Limb (tissue), 2 donors: ENCODE measurements around the gene MACROD1.

ENCODE experiments used
- DNase-seq, 2 donors: peaks; one replicate each; pipeline ENCODE4 v3.0.0-alpha.2; 2016; ENCODE audit errors: extremely low spot score in 2 of 2

The MACROD1 gene

DNA sequence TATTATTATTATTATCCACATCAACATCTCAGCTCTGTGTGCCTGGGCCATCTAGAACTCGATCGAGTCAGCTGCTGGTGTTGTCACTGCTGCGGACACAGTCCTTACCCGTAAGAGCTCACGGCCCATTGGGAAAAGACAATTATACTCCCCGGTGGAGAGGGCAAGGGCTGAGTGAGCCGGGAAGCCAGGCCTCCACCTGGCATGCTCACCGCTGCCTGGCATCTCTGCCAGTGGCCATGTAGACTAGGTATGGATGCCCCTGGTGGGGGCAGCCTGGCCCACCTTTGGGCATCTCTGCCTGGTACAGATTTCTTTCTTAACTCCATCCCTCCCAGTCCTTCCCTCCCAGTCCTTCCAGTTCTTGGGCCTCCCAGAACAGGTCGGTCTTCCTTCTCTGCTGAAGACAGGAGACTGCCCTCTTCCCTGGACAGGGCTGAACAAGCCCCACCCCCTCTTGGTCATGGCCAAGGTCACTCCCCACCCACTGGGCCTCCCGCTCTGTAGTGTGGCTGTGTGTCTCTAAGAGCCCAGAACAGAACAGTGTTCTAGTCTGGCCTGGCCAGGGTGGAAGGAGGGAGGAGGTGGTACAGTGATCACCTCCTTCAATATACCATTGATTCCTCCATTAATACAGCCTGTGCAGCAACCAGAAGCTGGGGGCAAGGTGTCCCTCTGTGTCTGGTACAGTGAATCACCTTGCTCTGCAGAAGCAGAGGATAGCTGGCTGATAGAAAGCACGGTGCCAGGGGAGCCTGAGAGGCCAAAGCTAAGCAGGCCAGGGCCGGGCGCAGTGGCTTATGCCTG, 72.5 kb downstream of the MACROD1 start:
- DNase-seq = no peak

DNA sequence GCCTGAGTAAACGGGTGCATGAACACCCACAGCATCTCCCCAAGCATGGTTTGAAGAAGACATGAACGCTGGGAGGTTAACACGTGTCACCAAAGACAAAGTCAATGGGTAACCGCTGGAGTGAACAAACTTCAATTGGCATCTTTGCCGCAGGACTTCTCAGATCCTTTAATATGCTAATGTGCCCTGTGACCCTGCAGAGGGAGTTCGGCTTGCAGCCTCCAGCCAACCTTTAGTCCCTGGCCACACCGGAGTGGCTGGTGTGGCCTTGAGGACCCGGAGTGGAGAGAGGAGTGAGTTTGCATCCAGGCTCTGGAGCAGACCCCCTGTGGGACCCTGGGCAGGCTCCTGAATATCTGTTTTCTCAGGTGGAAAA, 73.2 kb downstream of the MACROD1 start:
- DNase-seq = no peak

DNA sequence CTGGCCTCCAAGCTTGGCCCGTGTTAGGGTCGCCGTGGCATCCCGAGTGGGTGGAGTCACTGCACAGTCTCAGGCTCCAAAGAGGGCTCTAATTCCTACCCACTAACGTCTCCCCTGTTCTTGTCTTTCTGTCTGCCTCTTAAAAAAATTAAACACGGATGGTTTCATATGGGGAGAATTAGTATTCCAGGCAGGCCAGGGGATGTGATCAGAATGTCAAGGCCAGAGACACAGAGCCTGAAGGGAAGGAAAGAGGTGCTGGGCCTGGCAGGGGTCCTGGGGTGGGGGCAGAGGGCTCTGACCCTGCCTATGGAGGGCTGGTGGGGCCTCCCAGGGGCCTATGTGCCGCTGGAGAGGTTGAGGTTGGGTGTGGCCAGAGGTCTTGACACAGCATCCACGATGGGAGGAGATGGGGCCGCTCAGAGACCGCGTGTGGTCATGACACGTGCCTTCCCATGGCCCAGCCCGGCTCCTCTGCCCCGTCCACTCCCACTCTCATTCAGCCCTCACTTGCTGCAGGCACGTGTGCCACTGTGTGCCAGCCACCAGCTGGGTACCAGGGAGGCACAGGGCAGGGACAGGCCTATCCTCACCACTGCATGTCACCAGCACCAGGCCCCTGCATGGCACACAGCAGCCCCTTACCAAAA, 73.7 kb downstream of the MACROD1 start:
- no peak for DNase-seq

DNA sequence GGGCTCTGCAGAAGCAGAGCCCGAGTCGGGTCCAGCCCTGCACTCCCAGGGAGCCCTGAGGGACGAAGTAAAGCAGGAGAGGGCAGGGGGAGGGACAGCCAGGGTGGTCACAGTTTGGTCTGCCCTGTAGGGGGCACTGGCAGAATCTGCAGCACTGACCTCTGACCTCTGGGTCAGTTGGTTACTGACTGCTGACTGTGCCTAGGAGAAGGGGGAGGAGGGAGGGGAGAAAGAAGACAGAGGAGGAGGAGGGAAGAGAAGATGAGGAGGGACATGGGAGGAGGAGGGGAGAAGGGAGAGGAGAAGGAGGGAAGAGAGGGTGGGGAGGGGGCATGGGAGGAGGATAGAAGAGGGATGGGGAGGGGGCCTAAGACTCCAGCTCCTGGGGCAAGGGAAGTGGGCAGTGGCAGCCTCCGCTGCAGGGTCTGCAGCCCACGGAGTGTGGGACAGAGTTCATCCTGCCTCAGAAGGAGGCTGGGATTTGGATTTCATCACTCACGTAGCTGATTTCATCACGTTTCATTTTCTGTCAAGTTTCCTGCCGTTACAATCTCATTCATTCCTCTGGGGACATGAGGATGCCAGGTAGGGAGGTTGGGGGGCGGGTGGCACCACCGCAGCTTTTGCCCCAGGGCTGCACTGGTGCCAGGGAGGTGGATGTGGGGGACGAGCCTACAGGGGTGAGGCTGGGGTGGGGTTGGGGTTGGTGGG, 75.0 kb downstream of the MACROD1 start:
- no peak for DNase-seq

DNA sequence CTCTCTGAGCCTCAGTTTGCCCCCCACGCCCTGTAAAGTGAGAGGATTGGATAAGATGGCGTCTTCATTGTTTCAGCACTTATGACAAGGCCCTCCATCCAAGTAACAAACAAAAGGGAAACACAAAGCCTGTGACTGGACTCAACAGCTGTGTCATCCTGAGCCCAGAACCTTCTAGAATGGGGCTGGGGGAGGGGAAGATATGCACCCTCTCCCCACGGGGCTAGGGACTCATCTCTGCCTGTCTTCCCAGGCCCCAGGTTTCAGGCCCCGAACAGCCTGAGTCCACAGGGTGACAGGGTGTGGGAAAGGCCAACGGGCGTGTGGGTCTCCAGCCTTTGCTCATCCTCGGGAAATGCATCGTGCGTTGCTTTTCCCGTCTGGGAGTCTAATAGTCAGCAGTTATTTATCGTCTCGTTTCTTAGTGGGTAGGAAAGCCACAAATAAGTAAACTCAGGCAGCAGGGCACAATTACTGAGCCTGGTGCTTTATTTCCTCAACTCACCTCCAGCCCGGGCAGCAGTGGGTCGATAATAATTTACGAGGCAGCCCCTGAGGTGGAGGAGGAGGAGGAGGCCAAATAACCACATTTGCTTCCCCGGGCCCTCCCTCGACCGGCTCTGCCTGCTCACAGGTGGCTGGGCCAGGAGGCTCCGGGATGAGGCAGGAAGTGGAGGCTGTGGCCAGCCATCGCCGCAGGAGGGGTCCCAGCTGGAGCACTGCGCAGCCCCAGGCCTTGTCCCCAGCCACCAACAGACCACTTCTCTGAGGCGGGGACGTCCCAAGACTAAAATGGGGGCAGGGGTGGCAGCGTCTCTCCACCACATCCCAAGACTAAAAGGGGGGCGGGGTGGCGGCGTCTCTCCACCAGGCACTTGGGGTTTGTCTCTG, 75.8 kb downstream of the MACROD1 start:
- DNase-seq = no peak

DNA sequence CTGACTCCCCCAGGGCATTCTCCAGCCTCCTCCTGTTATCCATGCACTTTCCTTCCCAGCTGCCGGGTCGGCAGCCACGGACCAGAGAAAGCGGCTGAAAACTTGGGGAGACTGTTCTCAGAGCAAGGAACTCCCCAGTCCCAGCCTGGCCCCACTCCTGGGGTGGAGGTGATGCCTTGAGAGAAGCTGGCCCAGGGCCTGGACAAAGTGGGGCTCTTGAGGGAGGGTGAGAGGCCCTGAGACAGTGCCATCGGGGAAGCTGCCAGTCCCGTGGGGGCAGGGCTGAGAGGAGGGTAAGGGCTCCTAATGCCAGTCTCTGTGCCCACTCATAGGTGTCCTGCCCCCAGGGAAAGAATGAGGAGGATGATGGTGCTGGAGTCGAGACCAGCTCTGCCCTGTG, 76.4 kb downstream of the MACROD1 start:
- DNase-seq = no peak

DNA sequence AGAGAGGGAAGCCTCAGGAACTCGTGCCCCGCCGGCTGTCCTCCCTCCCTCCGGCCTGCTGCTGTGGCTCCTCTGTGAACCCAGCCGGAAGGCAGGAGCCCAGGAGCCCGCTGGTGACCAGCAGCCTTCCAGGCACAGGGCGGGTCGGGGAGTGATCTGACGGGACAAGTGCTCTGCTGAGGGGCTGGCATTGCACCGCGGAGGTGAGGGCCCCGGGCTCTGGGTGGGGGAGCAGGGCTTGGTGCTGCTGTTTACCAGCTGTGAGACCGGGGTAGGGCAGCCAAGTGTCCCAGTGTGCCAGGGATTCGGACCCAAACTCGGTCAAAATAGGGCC, 76.9 kb downstream of the MACROD1 start:
- no peak for DNase-seq

DNA sequence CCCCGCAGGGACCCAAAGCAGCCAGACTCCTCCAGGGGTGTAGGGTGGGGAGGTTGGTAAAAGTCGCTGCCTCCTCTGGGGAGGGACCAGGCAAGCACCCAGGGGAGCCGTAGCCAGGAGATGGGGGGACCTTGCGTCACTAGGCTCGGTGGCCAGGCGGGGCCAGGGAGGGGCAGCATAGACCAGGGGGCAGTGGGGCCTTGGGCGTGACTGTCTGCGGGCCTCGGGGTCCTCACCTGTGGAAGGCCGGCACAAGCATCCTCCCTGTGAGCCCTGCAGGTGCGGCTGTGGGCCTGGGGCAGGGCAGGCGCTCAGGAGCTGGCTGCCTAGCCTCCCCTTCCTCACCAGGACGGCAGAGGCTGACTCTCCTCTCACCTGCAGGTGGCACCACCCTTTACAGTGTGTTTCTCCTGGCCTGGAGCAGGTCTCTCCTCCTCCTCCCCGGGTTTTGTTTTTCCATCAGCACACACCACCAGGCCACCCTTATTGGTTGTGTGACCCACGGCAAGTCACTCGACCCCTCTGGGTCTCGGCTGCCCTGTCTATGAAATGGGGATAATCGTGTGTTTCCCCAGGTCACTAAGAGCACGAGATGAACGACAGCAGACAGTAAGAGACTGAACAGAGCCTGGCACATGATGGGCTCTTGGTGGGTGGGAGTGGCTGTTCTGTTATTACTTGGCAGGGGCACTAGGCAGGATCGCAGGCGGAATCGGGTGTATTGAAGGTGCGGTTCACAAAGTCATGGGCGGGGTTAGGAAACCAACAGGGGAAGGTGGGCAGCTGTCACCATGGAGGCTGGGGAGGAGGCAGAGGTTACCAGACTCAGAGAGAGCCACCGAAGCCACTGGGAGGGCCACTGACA, 77.5 kb downstream of the MACROD1 start:
- no peak for DNase-seq

DNA sequence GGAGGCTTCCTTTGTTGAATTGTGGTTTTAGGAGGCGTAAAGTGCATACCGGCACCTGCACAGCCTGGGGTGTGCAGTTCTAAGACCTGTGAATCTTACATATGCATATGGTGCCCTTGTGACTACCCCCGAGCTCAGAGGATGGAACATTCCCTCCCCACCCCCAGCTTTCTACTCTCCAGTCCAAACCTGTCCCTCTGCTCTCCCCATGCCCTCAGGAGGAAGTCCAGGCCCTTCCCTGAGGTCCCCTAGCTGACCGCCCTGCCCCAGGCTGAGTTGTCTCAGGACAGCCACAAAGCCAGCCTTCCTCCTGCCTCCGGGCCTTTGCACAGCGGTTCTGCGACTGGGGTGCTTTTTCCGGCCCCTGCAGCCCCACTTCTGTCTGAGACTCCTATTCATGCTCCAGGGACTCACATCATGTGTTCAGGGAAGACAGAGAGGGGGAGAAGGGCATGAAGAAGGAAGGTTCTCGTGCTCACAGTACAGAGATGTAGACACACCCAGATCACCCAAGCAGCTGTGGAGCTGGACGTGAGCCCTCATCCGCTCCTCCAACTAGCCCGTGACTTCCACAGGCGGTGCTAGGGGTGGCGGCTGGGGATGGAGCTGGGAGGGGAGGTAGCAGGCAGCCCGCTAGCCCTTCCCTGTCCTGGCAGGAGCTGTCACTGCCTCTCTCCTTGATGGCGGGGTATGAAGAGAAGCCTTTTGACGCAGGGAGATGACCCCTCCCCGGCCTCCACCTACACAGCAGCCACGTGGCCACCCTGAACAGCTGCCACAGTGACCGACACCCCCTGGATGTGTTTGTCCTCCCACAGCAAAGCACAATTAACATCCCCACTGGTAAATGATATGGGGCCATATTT, 79.4 kb downstream of the MACROD1 start:
- no peak for DNase-seq

DNA sequence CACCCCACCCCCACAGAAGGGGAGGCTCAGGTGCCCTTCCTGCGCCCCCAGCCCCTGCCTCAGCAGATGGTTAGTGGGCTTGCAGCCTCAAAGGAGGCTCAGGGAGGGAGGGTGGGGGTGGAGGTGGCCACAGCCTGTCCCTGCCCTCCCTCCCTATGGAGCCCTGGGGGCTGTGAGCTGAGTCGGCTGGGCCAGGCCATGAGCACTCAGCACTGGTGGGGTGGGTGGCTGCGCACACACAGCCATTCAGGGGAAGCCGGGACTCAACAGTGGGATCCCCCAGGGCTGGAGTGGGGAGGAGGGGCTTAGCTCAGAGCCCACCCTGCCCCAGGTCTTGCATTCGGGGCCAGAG, 80.0 kb downstream of the MACROD1 start:
- DNase-seq = no peak

DNA sequence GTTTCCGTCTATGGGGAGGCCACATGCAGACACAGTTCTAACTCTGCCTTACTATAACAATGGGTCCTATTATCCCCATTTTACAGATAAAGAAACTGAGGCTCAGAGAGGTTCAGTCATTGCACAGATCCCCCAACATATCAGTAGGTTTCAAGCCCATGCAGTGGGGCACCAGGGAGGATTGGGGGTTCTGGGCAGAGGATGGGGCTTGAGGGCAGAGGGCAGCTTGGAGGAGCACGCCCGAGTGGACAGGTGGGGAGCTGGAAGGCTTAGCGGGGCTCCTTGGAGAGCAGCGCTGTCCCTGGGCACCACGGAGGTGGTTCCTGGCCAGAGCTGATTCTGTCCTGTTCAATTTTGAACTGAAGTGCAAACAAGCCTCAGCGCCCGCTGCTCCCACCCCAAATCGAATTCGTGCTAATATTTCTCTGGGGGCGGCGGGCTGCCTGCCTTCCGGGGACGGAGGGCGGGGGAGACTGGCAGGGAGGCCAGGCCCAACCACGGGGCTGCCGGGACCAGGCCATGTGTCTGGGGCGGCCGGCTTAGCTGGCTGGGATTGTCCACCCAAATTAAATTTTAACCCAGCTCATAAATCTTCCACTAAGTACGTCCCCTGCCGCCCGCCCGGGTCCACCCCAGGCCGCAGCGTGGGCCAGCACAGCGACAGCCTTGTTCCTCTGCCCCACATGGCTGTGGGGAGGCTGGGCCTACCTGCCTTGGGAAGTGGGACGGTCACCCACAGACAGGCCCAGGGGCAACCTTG, 80.8 kb downstream of the MACROD1 start:
- no peak for DNase-seq

DNA sequence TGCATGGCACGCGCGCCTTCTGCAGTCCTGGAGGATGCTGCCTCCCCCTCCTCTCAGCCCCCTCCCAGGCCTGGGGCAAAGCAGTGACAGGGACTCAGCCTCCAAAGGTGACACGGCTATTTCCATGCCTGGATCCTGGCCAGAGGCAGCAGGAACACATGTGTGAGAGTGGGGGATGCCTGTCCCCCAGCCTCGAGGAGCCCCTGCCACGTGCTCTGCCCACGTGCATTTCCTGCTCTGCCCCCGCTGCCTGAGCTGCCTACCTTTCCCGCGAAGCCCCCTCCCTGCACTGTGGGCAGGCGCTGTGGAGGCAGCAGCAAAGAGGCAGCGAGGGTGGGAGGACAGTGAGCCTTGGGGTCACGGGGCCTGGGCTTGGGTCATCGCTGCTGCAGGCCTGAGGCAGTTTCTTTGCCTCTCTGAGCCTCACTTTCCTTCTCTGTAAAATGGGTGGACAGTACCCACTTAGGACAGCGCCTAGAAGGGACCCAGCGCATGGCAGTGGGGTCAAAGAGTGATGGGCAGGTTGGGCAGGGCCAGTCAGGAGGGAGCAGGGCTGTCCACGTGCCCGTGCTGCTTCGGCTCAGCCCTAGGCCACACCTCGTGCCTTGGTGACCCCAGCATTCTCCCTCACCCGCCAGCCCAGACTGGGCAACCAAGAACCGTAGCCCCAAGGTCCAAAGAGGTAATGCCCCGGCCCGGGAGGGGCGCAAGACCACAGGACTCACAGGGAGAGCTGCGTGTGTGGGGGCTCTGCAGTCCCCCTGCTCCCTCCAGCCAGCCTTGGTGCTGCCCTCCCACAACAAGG, 81.6 kb downstream of the MACROD1 start:
- no peak for DNase-seq

DNA sequence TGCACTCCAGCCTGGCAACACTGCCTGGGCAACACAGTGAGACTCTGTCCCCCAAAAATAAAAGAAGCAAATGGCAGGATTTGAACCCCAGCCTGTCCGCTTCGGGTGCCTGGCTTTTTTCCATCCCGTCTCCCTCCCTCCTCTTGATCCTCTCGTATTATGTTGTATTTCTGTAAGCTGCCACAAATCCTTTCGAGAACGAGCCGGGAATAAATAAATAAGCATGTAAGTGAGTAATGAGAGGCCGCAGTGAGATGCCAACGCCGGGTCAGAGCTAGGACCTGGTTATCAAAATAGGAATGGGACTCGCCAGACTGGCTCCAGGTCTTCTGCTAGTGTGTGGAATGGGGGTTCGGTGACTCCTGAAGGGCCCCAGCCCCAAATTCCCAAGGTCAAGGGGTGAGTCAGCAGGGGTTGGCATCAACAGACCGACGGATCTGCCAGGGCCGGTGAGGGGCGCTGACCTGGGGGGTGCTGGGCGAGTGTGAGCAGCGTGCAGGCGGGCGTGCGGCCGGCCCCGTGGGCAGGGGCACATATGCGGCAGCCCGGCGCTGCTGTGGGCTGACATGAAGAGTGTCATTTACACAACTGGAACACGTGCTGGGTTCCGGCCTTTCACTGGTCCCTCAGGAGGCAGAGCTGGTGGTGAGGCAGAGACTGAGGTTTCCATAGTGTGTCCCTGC, 82.4 kb downstream of the MACROD1 start:
- no peak for DNase-seq

DNA sequence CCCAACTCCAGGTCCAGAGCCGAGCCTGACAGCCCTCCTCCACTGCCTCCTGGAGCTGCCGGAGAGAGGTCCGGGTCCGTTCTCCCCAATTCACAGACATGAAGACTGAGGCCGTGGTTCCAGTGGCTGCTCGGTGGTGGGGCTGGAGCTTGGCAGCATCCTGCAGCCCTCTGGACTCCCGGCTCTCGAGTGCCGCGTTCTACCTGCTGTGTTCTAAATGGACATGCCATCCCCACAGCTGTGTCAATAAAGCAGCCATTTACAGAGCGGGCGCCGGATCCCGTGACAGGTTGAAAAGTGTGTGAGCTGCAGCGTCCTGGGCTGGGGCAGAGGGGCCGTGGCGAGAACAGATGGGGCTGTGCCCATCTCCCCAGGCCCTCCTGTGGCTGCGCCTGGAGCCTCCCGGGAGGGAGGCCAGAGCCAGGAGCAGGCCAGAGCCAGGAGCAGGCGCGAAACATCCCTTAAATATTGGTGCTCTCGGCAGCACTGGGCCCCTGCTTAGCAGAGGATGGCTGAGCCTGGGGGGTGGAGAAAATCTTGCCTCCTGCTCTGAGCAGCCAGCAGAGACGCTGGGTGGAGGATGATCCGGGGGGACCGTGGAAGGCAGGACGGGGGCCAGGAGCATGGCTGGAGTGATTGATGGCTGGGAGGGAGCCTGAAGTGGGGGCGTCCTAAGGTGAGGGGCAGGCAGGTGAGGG, 84.0 kb downstream of the MACROD1 start:
- no peak for DNase-seq

DNA sequence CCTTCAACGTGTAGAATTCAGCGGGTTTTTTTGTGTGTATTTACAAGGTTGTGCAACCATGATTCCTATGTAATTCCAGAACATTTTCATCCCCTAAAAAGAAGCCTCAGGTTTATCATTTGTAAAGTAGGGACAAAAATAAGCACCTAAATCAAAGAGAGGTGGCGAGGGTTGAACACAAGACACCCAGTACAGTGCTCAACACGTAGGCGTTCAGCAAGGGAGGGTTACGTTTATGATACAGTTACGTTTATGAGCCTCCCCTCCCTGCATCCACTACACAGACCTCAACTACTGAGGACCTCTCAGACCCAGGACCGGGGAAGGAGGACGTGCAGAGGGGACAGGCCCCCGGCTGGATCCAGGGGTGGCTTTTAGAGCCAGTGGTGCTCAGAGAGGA, 85.5 kb downstream of the MACROD1 start:
- DNase-seq = no peak

DNA sequence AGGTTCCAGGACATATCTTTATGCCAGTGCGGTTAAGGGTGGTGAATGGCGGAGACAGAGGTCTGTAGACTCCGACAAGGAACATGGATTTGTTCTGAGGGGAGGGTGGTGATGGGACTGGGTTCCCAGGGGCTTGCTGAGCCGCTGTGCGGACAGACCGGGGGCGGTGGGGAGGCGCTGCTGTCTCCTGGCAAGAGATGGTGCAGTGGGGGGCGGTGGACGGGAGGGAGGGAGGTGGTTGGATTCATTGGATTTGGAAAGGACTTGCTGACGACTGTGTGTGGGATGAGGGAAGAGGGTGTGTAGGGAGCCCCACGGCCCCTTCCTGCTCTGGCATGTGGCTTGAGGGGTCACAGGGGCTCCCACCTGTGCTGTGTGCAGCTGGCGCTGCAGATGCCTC, 87.0 kb downstream of the MACROD1 start:
- no peak for DNase-seq

DNA sequence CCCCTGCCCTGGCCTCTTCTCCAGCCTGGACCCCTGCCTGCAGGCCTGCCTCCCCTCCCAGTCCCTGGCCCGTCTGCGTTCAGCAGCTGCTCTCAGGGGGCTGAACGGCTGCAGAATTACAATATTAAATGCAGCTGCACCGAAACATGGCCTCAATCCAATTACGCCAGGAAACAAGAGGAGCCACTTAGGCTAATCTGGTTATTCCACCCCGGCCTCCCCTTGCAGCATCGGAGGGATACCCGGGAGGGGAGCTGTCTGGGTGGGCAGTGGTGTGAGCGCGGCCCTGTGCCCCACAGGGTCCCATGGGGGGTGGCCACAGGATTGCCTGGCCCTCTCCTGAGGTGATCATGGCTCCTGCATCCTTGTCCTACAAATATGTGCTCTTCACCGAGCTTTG, 87.6 kb downstream of the MACROD1 start:
- DNase-seq = peak; percentile 61 to 72
